Activated naive CD4-positive, alpha-beta T cell treated with anti-CD3 and anti-CD28 coated beads, Interleukin-2, amount 50 U/mL, for 16 hours (primary cell): ENCODE measurements around the gene DUSP3.
A peak's percentile ranks its signal among the peaks of the same experiment; 100 is the strongest.

ENCODE experiments used
- DNase-seq: peaks from one replicate; pipeline ENCODE4 v3.0.0-alpha.2; 2020

DUSP3 gene

GRCh38 chr17:43722870-43723665 is 55.7 kb downstream of the DUSP3 start:
- no peak for DNase-seq

GRCh38 chr17:43722269-43722619 is 56.5 kb downstream of the DUSP3 start:
- no peak for DNase-seq

GRCh38 chr17:43721537-43722268 is 57.1 kb downstream of the DUSP3 start:
- DNase-seq = no peak

GRCh38 chr17:43720311-43721060 is 58.3 kb downstream of the DUSP3 start:
- peak; percentile 80 for DNase-seq

GRCh38 chr17:43719578-43719977 is 59.2 kb downstream of the DUSP3 start:
- DNase-seq = no peak

GRCh38 chr17:43718544-43718943 is 60.2 kb downstream of the DUSP3 start:
- no peak for DNase-seq

GRCh38 chr17:43717913-43718312 is 60.9 kb downstream of the DUSP3 start:
- no peak for DNase-seq
